H9 (cell line): Measurements from ENCODE around the gene FAM219A. TPM values are rescaled to one million over a fixed set of nuclear protein-coding genes. Genes with fewer than 3 reads are reported as not detected.
"Not testable (repeated sequence)": the region's sequence is repeated elsewhere in the genome, so short reads cannot be mapped to it uniquely, and the experiment has no call there.

Experiments
- DNase-seq: peaks from one replicate; pipeline ENCODE4 v3.0.0-alpha.2; 2017
- H2AFZ ChIP-seq: one replicate; pipeline ENCODE4 v1.6.1; 2013; ENCODE audit warnings: mild to moderate bottlenecking, low read length, control low read depth, moderate library complexity
- H2AK5ac ChIP-seq: 2 replicates; pipeline ENCODE4 v1.6.1; 2013; ENCODE audit warnings: low read length, control low read depth, mixed read lengths; ENCODE audit not compliant: insufficient read length
- H2BK120ac ChIP-seq: one replicate; pipeline ENCODE4 v1.6.1; 2013; ENCODE audit warnings: low read depth, mild to moderate bottlenecking, low read length, control low read depth, inconsistent platforms; ENCODE audit not compliant: poor library complexity, severe bottlenecking
- H2BK12ac ChIP-seq: 2 replicates; pipeline ENCODE4 v1.6.1; 2013; ENCODE audit warnings: low read length, control low read depth, mixed read lengths, low read depth; ENCODE audit not compliant: insufficient read length
- H2BK15ac ChIP-seq: 2 replicates; pipeline ENCODE4 v1.6.1; 2013; ENCODE audit warnings: low read depth, low read length, control low read depth
- H2BK20ac ChIP-seq: one replicate; pipeline ENCODE4 v1.6.1; 2013; ENCODE audit warnings: low read depth, mild to moderate bottlenecking, low read length, control low read depth, inconsistent platforms; ENCODE audit not compliant: poor library complexity, severe bottlenecking
- H2BK5ac ChIP-seq: 2 replicates; pipeline ENCODE4 v1.6.1; 2013; ENCODE audit warnings: low read length, control low read depth, mixed read lengths; ENCODE audit not compliant: insufficient read length
- H3K14ac ChIP-seq: 2 replicates; pipeline ENCODE4 v1.6.1; 2013; ENCODE audit warnings: low read length, control low read depth; ENCODE audit not compliant: insufficient read depth
- H3K18ac ChIP-seq: 2 replicates; pipeline ENCODE4 v1.6.1; 2013; ENCODE audit warnings: low read depth, mild to moderate bottlenecking, mixed read lengths, low read length, control low read depth; ENCODE audit not compliant: insufficient read length
- H3K23ac ChIP-seq: 2 replicates; pipeline ENCODE4 v1.6.1; 2013; ENCODE audit warnings: low read length, control low read depth, mixed read lengths, low read depth; ENCODE audit not compliant: insufficient read length
- H3K23me2 ChIP-seq: 2 replicates; pipeline ENCODE4 v1.6.1; 2013; ENCODE audit warnings: low read depth, mild to moderate bottlenecking, mixed read lengths, low read length, control low read depth; ENCODE audit not compliant: insufficient read length, poor library complexity, severe bottlenecking
- H3K27ac ChIP-seq: 2 replicates; pipeline ENCODE4 v1.5.1; 2013; ENCODE audit warnings: low read length, control low read depth, mixed read lengths, low read depth; ENCODE audit not compliant: insufficient read length
- H3K27me3 ChIP-seq: 2 replicates; pipeline ENCODE4 v1.6.1; 2013; ENCODE audit warnings: low read length, control low read depth, inconsistent platforms; ENCODE audit not compliant: insufficient read depth
- H3K4ac ChIP-seq: 2 replicates; pipeline ENCODE4 v1.6.1; 2013; ENCODE audit warnings: low read depth, mild to moderate bottlenecking, control low read depth, inconsistent platforms, low read length, moderate library complexity
- H3K4me1 ChIP-seq: 2 replicates; pipeline ENCODE4 v1.6.1; 2013; ENCODE audit warnings: low read length, control low read depth, inconsistent platforms; ENCODE audit not compliant: insufficient read depth
- H3K4me2 ChIP-seq: 2 replicates; pipeline ENCODE4 v1.6.1; 2013; ENCODE audit warnings: low read length, control low read depth, mixed read lengths; ENCODE audit not compliant: insufficient read length, insufficient read depth
- H3K56ac ChIP-seq: 2 replicates; pipeline ENCODE4 v1.6.1; 2013; ENCODE audit warnings: low read depth, mild to moderate bottlenecking, mixed read lengths, low read length, control low read depth; ENCODE audit not compliant: insufficient read length
- H3K79me1 ChIP-seq: 2 replicates; pipeline ENCODE4 v1.6.1; 2013; ENCODE audit warnings: low read depth, mild to moderate bottlenecking, moderate library complexity, low read length, control low read depth, inconsistent platforms; ENCODE audit not compliant: insufficient read depth, poor library complexity, severe bottlenecking
- H3K79me2 ChIP-seq: 2 replicates; pipeline ENCODE4 v1.6.1; 2013; ENCODE audit warnings: low read length, control low read depth, inconsistent platforms; ENCODE audit not compliant: insufficient read depth
- H3K9ac ChIP-seq: 2 replicates; pipeline ENCODE4 v1.6.1; 2013; ENCODE audit warnings: low read length, control low read depth, mixed read lengths; ENCODE audit not compliant: insufficient read length; ENCODE audit errors: extremely low read depth
- H3K9me3 ChIP-seq: one replicate; pipeline ENCODE4 v1.6.1; 2013; ENCODE audit warnings: low read depth, low read length, inconsistent platforms; ENCODE audit not compliant: control insufficient read depth
- H3T11ph ChIP-seq: one replicate; pipeline ENCODE4 v1.6.1; 2013; ENCODE audit warnings: mild to moderate bottlenecking, low read length, control low read depth, inconsistent platforms
- H4K20me1 ChIP-seq: one replicate; pipeline ENCODE4 v1.6.1; 2013; ENCODE audit not compliant: control insufficient read depth, insufficient read length, insufficient read depth
- H4K5ac ChIP-seq: 2 replicates; pipeline ENCODE4 v1.6.1; 2013; ENCODE audit warnings: low read depth, mild to moderate bottlenecking, mixed read lengths, low read length, control low read depth; ENCODE audit not compliant: insufficient read length
- H4K8ac ChIP-seq: replicated peaks from 2 replicates; pipeline ENCODE4 v1.6.1; 2013; ENCODE audit warnings: low read length, control low read depth, mixed read lengths, low read depth; ENCODE audit not compliant: insufficient read length
- H4K91ac ChIP-seq: 2 replicates; pipeline ENCODE4 v1.6.1; 2013; ENCODE audit warnings: low read depth, mild to moderate bottlenecking, moderate library complexity, mixed read lengths, low read length, control low read depth; ENCODE audit not compliant: insufficient read length
- H3K27ac Mint-ChIP-seq, 3 experiments: 2 replicates in 2 of 3; 3 replicates in 1 of 3; pipeline ENCODE4 v1.8.0; 2020 to 2021; ENCODE audit warnings: mixed read lengths in 3 of 3, mild to moderate bottlenecking in 1 of 3, moderate library complexity in 1 of 3
- H3K27me3 Mint-ChIP-seq: 2 replicates; pipeline ENCODE4 v1.8.0; 2021; ENCODE audit warnings: low read depth, mild to moderate bottlenecking, moderate library complexity, mixed read lengths
- H3K36me3 Mint-ChIP-seq, 3 experiments: 2 replicates in 2 of 3; 3 replicates in 1 of 3; pipeline ENCODE4 v1.8.0; 2020 to 2021; ENCODE audit warnings: low read depth in 3 of 3, mixed read lengths in 3 of 3; ENCODE audit not compliant: insufficient read depth in 1 of 3
- H3K4me1 Mint-ChIP-seq, 2 experiments: 2 replicates each; pipeline ENCODE4 v1.8.0; 2020; ENCODE audit warnings: mixed read lengths in 2 of 2
- H3K4me3 Mint-ChIP-seq, 2 experiments: 2 replicates in 1 of 2; 3 replicates in 1 of 2; pipeline ENCODE4 v1.8.0; 2020 to 2021; ENCODE audit warnings: mild to moderate bottlenecking in 2 of 2, mixed read lengths in 2 of 2, moderate library complexity in 1 of 2
- H3K9me3 Mint-ChIP-seq, 2 experiments: 2 replicates in 1 of 2; 3 replicates in 1 of 2; pipeline ENCODE4 v1.8.0; 2020; ENCODE audit warnings: mild to moderate bottlenecking in 2 of 2, mixed read lengths in 2 of 2, moderate library complexity in 1 of 2
- WGBS: extraction: QIAGEN DNeasy Blood & Tissue Kit; methylation state at CpG from one replicate; pipeline ENCODE4 v1.1.7; 2013; ENCODE audit warnings: missing lambda C conversion rate, low lambda C conversion rate, mixed read lengths; ENCODE audit not compliant: insufficient read length; ENCODE audit errors: extremely low coverage; 5-methylcytosine and 5-hydroxymethylcytosine counted together
- total RNA-seq: library from RNA; stranded (reverse); gene quantifications from 2 replicates; pipeline ENCODE4 v1.2.1, GENCODE V29; 2021

Gene FAM219A
- total RNA-seq, 1 experiment from 2014 or later: 16.7 TPM

DNA sequence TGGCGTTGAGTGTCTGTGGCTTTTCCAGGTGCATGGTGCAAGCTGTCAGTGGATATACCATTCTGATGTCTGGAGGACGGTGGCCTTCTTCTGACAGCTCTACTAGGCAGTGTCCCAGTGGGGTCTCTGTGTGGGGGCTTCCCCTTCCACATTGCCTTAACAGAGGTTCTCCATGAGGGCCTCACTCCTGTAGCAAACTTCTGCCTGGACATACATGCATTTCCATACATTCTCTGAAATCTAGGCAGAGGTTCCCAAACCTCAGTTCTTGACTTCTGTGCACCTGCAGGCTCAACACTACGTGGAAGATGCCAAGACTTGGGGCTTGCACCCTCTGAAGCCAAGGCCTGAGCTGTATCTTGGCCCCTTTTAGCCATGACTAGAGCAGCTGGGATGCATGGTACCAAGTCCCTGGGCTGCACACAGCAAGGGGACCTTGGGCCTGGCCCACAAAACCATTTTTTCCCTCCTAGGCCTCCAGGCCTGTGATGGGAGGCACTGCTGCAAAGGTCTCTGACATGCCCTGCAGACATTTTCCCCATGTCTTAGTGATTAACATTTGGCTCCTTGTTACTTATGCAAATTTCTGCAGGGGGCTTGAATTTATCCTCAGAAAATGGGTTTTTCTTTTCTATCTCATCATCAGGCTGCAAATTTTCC is 90.5 kb downstream of the FAM219A start:
- H2BK5ac ChIP-seq, H3K9ac ChIP-seq, H4K8ac ChIP-seq, H3K4ac ChIP-seq, H2BK120ac ChIP-seq, H3K23me2 ChIP-seq, H3K79me2 ChIP-seq, H2BK20ac ChIP-seq, H3K14ac ChIP-seq, H3T11ph ChIP-seq, H3K27me3 ChIP-seq, H2BK15ac ChIP-seq, H3K79me1 ChIP-seq, H4K91ac ChIP-seq, H3K4me2 ChIP-seq, H3K4me3 Mint-ChIP-seq, H3K56ac ChIP-seq, H3K9me3 ChIP-seq, H3K27ac ChIP-seq, H3K23ac ChIP-seq, H2AK5ac ChIP-seq, H4K5ac ChIP-seq, H3K18ac ChIP-seq, DNase-seq, H4K20me1 ChIP-seq, H2AFZ ChIP-seq, H2BK12ac ChIP-seq, H3K27ac Mint-ChIP-seq: not testable (repeated sequence)
- H3K4me1 ChIP-seq: peaks cover 22% of the 10 kb centered on the region
- WGBS: no CpG with 5 or more reads among the region's 3 CpGs
- Mint-ChIP-seq H3K9me3 (peaks cover 7 to 22% of the 10 kb centered on the region in 2 experiments; a peak in 4 of 5 replicates), H3K36me3 (peaks cover 44 to 46% (median 44%) of the 10 kb centered on the region in 3 experiments), H3K27me3 (peaks cover 10% of the 10 kb centered on the region), H3K4me1 (peaks cover 20 to 22% of the 10 kb centered on the region in 2 experiments)
